ENCODE measurements around the gene OR1D5.

The OR1D5 gene

GRCh38 chr17:3026856-3027751, 36.3 kb downstream of the OR1D5 start:
- Histone ChIP-seq H3K36me3 (ENCODE audit: insufficient read depth, low read length) (peaks cover 87% of the 10 kb centered on the region), H3K4me2 (ENCODE audit: low read depth, low read length, poor library complexity, severe bottlenecking) (no peak overlapping the region)

GRCh38 chr17:3026125-3026855, 37.1 kb downstream of the OR1D5 start:
- Histone ChIP-seq H3F3A (ENCODE audit: low read depth) (no peaks in the 10 kb centered on the region), H3K4me2 (ENCODE audit: low read depth, low read length, poor library complexity, severe bottlenecking) (no peak overlapping the region), H3K9me3 (ENCODE audit: insufficient read depth, low read depth, low read length) (no peaks in the 10 kb centered on the region), H3K4me3 (ENCODE audit: low read length, poor library complexity, severe bottlenecking) (no peak overlapping the region), H3K79me2 (ENCODE audit: insufficient read depth, low read length) (no peaks in the 10 kb centered on the region; the same call in 1 of the 2 replicates), H2AFZ (ENCODE audit: low read length) (no peak overlapping the region), H4K20me1 (ENCODE audit: insufficient read depth, low read length, poor library complexity, severe bottlenecking) (peaks cover 2% of the 10 kb centered on the region), H3K9ac (ENCODE audit: low read depth, low read length, poor library complexity, severe bottlenecking) (no peak overlapping the region), H3K27me3 (ENCODE audit: insufficient read depth, low read length, poor library complexity, severe bottlenecking) (no peaks in the 10 kb centered on the region), H3K36me3 (ENCODE audit: insufficient read depth, low read length) (peaks cover 94% of the 10 kb centered on the region), H3K4me1 (ENCODE audit: insufficient read depth, low read length, poor library complexity, severe bottlenecking) (no peaks in the 10 kb centered on the region), H3K9me2 (replicated peaks; ENCODE audit: low read depth, low read length) (no peaks in the 10 kb centered on the region)
- TF ChIP-seq EZH2phosphoT487 (IDR thresholded peaks at IDR 0.05; ENCODE audit: borderline replicate concordance), result no peak
- no peak for TF ChIP-seq CTCF (conservative IDR thresholded peaks at IDR 0.05; ENCODE audit: low read length)

More at GRCh38 chr17:3026856-3027751, 36.3 kb downstream of the OR1D5 start:
- Histone ChIP-seq H3K27me3 (ENCODE audit: insufficient read depth, low read length, poor library complexity, severe bottlenecking) (no peaks in the 10 kb centered on the region), H3K9me2 (replicated peaks; ENCODE audit: low read depth, low read length) (no peaks in the 10 kb centered on the region), H3K4me3 (ENCODE audit: low read length, poor library complexity, severe bottlenecking) (no peak overlapping the region), H3K79me2 (ENCODE audit: insufficient read depth, low read length) (no peaks in the 10 kb centered on the region; the same call in 1 of the 2 replicates), H3K9me3 (ENCODE audit: insufficient read depth, low read depth, low read length) (no peaks in the 10 kb centered on the region), H2AFZ (ENCODE audit: low read length) (no peak overlapping the region), H3K9ac (ENCODE audit: low read depth, low read length, poor library complexity, severe bottlenecking) (no peak overlapping the region), H3K4me1 (ENCODE audit: insufficient read depth, low read length, poor library complexity, severe bottlenecking) (no peaks in the 10 kb centered on the region), H4K20me1 (ENCODE audit: insufficient read depth, low read length, poor library complexity, severe bottlenecking) (peaks cover 2% of the 10 kb centered on the region), H3F3A (ENCODE audit: low read depth) (no peaks in the 10 kb centered on the region)
- TF ChIP-seq CTCF (conservative IDR thresholded peaks at IDR 0.05; ENCODE audit: low read length) (no peak), EZH2phosphoT487 (IDR thresholded peaks at IDR 0.05; ENCODE audit: borderline replicate concordance) (no peak)

- Histone ChIP-seq H3K79me2 (ENCODE audit: insufficient read depth, low read length) (no peaks in the 10 kb centered on the region; the same call in 1 of the 2 replicates), H3K4me2 (ENCODE audit: low read depth, low read length, poor library complexity, severe bottlenecking) (no peak overlapping the region), H3K9me2 (replicated peaks; ENCODE audit: low read depth, low read length) (no peaks in the 10 kb centered on the region), H2AFZ (ENCODE audit: low read length) (no peak overlapping the region), H3K27me3 (ENCODE audit: insufficient read depth, low read length, poor library complexity, severe bottlenecking) (no peaks in the 10 kb centered on the region), H3K9ac (ENCODE audit: low read depth, low read length, poor library complexity, severe bottlenecking) (no peak overlapping the region), H3K36me3 (ENCODE audit: insufficient read depth, low read length) (peaks cover 95% of the 10 kb centered on the region), H3K4me1 (ENCODE audit: insufficient read depth, low read length, poor library complexity, severe bottlenecking) (no peaks in the 10 kb centered on the region), H3K9me3 (ENCODE audit: insufficient read depth, low read depth, low read length) (no peaks in the 10 kb centered on the region), H3F3A (ENCODE audit: low read depth) (no peaks in the 10 kb centered on the region), H3K4me3 (ENCODE audit: low read length, poor library complexity, severe bottlenecking) (no peak overlapping the region), H4K20me1 (ENCODE audit: insufficient read depth, low read length, poor library complexity, severe bottlenecking) (peaks cover under 1% of the 10 kb centered on the region)
- TF ChIP-seq EZH2phosphoT487 (IDR thresholded peaks at IDR 0.05; ENCODE audit: borderline replicate concordance) (no peak), CTCF (conservative IDR thresholded peaks at IDR 0.05; ENCODE audit: low read length) (no peak)
These were observed 37.8 kb downstream of the OR1D5 start for GRCh38 chr17:3025421-3026124.

All from Loucy (cell line).